Right ventricle myocardium superior (tissue), 1 donor: ENCODE results near the gene NKAIN2. TPM values are rescaled to one million over a fixed set of nuclear protein-coding genes. Genes with fewer than 3 reads are reported as not detected.

Experiments used
- ATAC-seq: fragments of 200-7000 bp; cut with Tn5 transposase; one replicate; pipeline ENCODE4 v1.9.1; 2020; ENCODE audit warnings: mild to moderate bottlenecking; ENCODE audit not compliant: poor library complexity
- DNase-seq: peaks from one replicate; pipeline ENCODE4 v3.0.0-alpha.2; 2020
- intact Hi-C: fragments of 100-400 bp; cut with DNase I; formaldehyde crosslinking; loops from one replicate; pipeline ENCODE4 v1.11.2; 2022
- total RNA-seq: library from RNA; stranded (reverse); fragmentation: NEBNext Ultra II Directional; extraction: Animal tissue kit (Norgen Biotek cat#: 25700); gene quantifications from one replicate; pipeline ENCODE4 v1.2.1, GENCODE V29; 2021
- donor health status: DM: no; HTN: yes; CAD: no; lungs with severe emphysema.

NKAIN2 gene
- total RNA-seq, 1 donor from 2014 or later, result 0.22 TPM

DNA sequence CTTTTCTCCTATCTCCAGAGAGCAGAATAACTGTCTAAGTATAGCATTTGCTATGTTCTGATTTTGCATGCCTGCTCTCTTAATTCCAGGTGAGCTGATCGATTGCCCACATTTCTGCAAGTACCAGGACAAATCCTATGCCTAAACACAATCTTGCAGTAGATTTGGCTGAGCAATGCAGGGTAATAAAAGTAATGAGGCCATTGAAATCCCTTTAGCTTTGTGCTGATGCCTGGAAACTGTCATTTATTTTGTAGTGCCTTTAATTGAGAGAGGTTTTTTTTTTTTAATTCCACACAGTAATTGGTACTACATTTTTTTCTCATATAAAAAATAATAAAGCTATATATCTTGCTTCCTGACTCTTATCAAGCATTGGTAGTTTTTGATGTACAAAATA, 252.3 kb downstream of the NKAIN2 start:
- intact Hi-C loops, result no loop called here
- DNase-seq (no peak), ATAC-seq (no peak)

DNA sequence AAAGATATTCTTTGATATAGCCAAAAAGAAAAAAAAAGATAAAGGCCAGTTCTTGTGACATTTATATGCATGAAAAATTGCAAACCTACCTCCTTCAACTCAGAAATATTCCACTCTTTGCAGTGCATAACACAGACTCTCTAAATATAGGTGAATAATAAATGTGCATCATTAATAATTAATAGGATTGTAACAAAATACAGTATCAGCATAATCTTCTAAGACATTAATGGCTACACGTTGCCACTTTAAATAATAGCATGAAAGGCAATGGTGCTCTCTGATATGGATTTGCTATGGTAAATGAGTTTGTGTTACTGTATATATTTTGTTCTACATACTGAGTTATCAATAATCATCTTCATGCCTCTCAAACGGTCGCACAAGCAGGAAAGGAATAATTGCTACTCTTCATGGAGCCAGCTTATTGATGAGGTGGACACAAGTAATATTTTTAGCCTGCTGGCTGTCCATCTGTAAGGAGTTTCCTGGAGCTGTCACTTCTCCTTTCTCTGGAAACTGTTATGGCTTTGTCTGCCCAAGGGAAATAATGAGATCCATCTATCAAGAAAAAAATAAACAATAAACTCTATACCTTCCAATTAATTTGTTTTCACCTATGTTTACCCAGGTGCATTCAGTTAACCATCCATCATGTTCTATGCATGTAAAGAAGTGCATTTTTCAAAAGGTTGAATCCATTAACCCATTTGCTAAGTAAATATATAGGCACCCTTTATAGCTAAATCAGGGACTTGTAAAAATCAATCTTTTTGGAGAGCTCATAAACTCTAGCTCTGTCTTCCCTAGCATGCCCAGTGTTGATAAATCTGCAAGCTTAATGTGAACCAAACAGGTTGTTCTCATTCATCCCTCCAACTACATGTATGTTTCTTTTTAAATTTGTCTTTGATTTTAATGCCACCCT, 253.0 kb downstream of the NKAIN2 start:
- ATAC-seq (no peak), DNase-seq (no peak)
- intact Hi-C loops, result no loop called here

GRCh38 chr6:124057461-124057860, 253.8 kb downstream of the NKAIN2 start:
- ATAC-seq (no peak), DNase-seq (no peak)
- intact Hi-C loops, result no loop called here

DNA sequence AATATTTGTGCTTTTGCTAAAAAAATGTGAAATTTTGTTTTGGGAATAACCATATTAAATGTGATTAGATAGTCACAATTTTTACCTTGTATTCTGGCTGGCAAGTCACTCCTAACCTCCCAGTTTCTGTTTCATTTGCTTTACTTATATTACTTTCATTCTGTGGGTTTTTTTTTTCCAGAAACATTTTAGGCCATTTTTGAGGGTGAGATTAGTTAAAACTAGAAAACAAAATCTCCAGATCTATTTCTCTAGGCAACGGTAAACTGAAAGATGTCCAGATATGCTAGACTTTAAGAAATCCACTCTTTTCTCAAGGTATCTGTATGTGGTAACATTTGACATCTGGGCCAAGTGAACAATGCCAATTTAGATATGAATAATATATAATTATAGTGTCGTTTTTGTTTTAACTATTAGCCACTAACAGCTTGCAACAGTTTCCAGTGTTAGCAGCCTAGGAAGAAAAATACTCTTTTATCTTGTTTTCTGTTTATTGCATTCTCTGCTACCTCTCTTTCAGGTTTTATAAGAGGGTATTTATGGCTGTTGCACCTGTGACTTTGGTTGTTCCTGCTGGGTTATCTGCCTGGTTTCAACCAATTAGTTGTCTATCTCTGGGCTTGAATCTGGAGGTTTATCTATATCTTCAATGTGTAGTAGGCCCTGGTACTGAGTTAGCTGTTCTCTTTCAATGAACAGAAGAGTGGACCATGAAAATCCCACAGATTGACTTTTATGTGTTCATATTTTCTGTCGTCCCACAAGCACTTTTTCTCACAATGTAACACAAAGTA, 260.9 kb downstream of the NKAIN2 start:
- ATAC-seq (no peak), DNase-seq (no peak)
- intact Hi-C loops, result no loop called here

- intact Hi-C loops, result no loop called here
- no peak for ATAC-seq
- DNase-seq, result no peak
Observed at GRCh38 chr6:124066269-124066668, 262.6 kb downstream of the NKAIN2 start.

GRCh38 chr6:124066946-124067552, 263.4 kb downstream of the NKAIN2 start:
- intact Hi-C loops, result no loop called here
- ATAC-seq (no peak), DNase-seq (no peak)

GRCh38 chr6:124069230-124069950, 265.7 kb downstream of the NKAIN2 start:
- intact Hi-C loops, result no loop called here
- ATAC-seq, result no peak
- DNase-seq, result no peak

DNA sequence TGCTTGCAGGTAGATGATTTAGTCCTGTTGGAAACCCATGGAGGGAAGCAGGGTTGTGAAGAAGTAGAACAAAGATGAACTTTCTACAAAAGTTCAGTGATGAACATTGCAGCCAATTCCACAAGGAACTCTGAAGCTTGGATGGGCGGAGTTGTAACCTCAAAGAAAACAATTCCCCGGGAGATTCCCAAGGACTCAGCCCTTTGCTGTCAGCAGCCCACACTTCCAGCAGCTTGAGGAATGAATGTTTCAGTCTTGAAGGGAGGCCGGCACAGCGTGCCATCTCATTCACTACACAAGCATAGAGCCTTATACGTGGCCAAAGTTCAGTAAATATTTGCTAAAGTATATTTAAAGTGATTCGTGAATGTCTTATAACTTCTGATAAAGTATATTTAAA, 269.4 kb downstream of the NKAIN2 start:
- intact Hi-C loops, result no loop called here
- ATAC-seq (no peak), DNase-seq (no peak)

DNA sequence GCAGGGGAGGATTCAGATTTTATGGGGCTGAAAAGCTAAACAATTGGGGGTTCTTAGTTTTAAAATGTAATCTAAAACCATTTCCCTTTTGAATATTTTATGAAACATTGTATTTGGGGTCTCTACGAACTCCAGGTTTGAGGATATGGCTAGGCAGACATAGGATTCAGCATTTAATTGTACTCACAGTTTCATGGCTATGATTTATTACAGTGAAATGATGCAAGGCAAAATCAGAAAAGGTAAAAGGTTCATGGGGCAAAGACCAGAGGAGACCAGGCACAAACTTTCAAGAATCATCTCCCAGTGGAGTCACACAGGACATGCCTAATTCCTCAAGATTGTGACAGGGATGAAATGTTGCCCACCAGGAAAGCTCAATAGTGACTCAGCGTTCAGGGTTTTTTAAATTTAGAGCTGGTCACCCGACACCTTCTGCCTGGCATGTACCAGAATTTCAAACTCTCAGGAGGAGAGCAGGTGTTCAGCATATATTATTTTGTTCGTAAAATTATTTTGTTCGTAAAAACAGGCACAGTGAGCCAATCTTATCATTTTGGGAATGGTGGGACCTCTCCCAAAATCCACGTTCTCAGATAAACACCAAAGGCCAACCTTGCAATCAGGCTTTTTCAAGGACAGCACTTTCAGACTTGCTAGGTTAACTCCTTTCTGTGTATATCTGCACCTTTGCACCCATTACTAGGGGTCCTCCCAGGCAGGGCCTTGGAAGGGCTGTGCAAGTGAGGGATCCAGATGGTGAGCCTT, 270.3 kb downstream of the NKAIN2 start:
- ATAC-seq, result no peak
- intact Hi-C loops, result no loop called here
- no peak for DNase-seq

- intact Hi-C loops, result no loop called here
- DNase-seq, result no peak
- no peak for ATAC-seq
Observed at GRCh38 chr6:124074606-124075005, 270.9 kb downstream of the NKAIN2 start.

DNA sequence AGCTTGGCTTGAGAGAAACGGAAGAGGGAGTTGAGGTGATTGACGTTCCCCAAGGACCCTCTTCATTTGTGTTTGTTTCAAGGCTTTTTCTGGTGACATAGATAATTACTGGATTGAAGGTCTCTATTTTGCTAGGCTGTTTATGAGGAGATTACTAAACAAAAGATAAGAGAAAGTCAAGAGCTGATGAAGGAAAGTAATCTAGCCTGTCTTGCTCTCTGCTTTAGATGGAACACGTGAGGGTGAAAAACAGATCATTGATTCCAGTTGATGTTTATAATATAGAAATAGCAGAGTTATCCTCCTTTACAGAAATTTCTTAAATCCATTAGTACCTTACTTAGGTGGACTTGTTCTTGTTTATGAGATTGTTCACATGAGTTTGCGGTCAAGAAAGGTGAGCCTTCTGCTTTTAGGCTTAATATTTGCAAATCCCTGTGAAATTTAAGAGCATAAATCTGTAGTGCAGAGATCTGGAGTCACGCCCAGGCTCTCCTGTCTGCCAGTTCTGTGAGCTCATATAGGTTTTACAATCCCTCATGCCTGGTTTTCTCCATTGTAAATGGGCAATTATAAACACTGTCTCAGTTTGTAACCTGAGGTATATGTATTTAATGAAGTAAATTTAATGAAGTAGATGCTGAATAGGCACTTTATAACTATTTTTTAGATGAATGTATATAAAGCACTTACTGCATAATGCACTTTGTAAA, 272.8 kb downstream of the NKAIN2 start:
- intact Hi-C loops, result no loop called here
- DNase-seq (no peak), ATAC-seq (no peak)

DNA sequence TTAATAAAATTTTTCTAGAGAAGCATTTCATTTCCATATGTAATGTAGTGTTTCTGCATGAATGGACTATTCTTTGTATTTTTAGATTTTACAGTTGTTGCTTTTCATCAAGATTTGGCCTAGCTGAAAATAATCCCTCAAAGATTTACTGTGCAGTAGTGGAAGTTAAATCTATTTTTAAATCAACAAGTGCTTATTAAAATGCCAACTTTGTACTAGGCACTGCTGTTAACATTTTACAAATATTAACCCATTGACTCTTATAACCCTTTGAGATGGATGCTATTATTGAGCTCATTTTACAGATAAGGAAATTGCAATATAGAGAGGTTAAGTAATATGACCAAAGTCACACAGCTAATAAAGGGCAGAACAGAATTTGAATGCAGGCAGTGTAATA, 274.5 kb downstream of the NKAIN2 start:
- ATAC-seq, result no peak
- intact Hi-C loops, result no loop called here
- no peak for DNase-seq

DNA sequence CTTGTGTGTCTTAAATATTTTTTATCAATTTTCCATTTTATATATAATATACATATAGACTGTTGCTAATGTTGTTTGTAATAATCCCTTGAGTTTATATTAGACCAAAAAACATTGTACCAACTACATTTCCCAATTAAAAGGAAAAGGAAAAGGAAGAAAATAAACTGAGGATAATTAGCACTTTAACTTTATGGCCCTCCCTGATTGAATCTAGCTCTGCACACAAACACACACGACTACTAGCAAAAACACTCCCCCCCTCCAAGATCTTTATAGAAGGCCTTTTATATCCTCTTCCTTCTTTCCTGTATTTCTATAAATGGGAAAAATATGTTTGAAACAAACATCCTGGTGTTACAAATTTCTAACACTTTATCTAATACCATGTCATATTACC, 276.8 kb downstream of the NKAIN2 start:
- no peak for DNase-seq
- intact Hi-C loops, result no loop called here
- ATAC-seq, result no peak

GRCh38 chr6:124090491-124090890, 286.8 kb downstream of the NKAIN2 start:
- ATAC-seq, result no peak
- intact Hi-C loops, result no loop called here
- DNase-seq, result no peak

GRCh38 chr6:124099520-124099919, 295.9 kb downstream of the NKAIN2 start:
- DNase-seq (no peak), ATAC-seq (no peak)
- intact Hi-C loops, result no loop called here

DNA sequence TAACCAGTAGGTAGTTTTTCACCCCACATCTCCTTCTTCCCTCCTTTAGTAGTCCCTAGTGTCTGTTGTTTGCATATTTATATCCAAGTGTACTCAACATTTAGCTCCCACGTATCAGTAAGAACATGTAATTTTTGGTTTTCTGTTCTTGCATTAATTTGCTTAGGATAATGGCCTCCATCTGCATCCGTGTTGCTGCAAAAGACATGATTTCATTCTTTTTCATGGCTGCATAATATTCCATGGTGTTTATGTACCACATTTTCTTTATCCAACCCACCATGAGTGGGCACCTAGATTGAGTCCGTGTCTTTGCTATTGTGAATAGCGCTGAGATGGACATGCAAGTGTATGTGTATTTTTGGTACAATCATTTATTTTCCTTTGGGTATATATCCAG, 306.8 kb downstream of the NKAIN2 start:
- ATAC-seq, result no peak

GRCh38 chr6:124119596-124119995, 315.9 kb downstream of the NKAIN2 start:
- DNase-seq (no peak), ATAC-seq (no peak)
- intact Hi-C loops, result no loop called here

More for the DNA sequence above, 306.8 kb downstream of the NKAIN2 start:
- intact Hi-C loops, result no loop called here
- DNase-seq, result no peak
